GM12878 (cell line): ENCODE results near the gene MAP4K2. TPM values are rescaled to one million over a fixed set of nuclear protein-coding genes. Genes with fewer than 3 reads are reported as not detected.

Experiments used
- ATAC-seq: fragments of 200-7000 bp; cut with Tn5 transposase; 3 replicates; pipeline ENCODE4 v1.9.1; 2020; ENCODE audit warnings: mild to moderate bottlenecking, moderate library complexity
- BruUV-seq: library from RNA; stranded (reverse); fragments of 400-500 nt; replicated peaks from 2 replicates; lab custom pipeline; 2021; lab: Mats Ljungman, UMichigan
- CTCF ChIA-PET: fragments of 300-600 bp; sonication (Branson Sonifier 250); formaldehyde crosslinking; extraction: SDS; loops from one replicate; lab custom pipeline; 2021; ENCODE audit warnings: inconsistent platforms; lab: Yijun Ruan, JAX
- POLR2A ChIA-PET: fragments of 350-600 bp; formaldehyde crosslinking; extraction: SDS; loops from one replicate; lab custom pipeline; 2021; ENCODE audit warnings: inconsistent platforms; lab: Charles Lee
- RAD21 ChIA-PET: fragments of 300-600 bp; sonication (Branson Sonifier 250); formaldehyde crosslinking; loops from one replicate; lab custom pipeline; 2023; ENCODE audit warnings: antibody characterized with exemption; ENCODE audit not compliant: unreplicated experiment; lab: Charles Lee
- SMC1A ChIA-PET: fragments of 300-600 bp; sonication (Branson Sonifier 250); formaldehyde crosslinking; loops from one replicate; lab custom pipeline; 2023; ENCODE audit not compliant: unreplicated experiment, uncharacterized antibody; lab: Charles Lee
- DNase-seq: peaks from one replicate; pipeline ENCODE4 v3.0.0-alpha.2; 2011; ENCODE audit warnings: low read depth, low spot score
- FAIRE-seq: peaks from 3 replicates; lab custom pipeline; 2011; peaks lifted over from hg19 to GRCh38; lab: Jason Lieb, UNC
- H2AFZ ChIP-seq: 2 replicates; pipeline ENCODE4 v1.6.0; 2011; ENCODE audit warnings: low read depth, low read length, control low read depth; ENCODE audit not compliant: control insufficient read depth
- H3K27ac ChIP-seq: 2 replicates; pipeline ENCODE4 v1.5.1; 2011; ENCODE audit warnings: control low read depth; ENCODE audit not compliant: control insufficient read depth, insufficient read depth
- H3K27me3 ChIP-seq, 2 experiments: replicated peaks in 1 of 2; 2 replicates each; pipeline versions ENCODE4 v1.6.0 to v1.6.1; 2011; ENCODE audit warnings: low read length in 1 of 2; ENCODE audit not compliant: control insufficient read depth in 2 of 2, insufficient read depth in 2 of 2
- H3K36me3 ChIP-seq, 2 experiments: 2 replicates each; pipeline ENCODE4 v1.5.1; 2011; ENCODE audit warnings: low read length in 1 of 2; ENCODE audit not compliant: control insufficient read depth in 2 of 2, insufficient read depth in 2 of 2
- H3K4me1 ChIP-seq: 2 replicates; pipeline ENCODE4 v1.6.1; 2011; ENCODE audit warnings: mild to moderate bottlenecking, low read length, moderate library complexity, mixed read lengths; ENCODE audit not compliant: control insufficient read depth, insufficient read depth
- H3K4me2 ChIP-seq: 2 replicates; pipeline ENCODE4 v1.6.0; 2011; ENCODE audit warnings: control low read depth; ENCODE audit not compliant: control insufficient read depth, insufficient read depth
- H3K4me3 ChIP-seq: fragments of 200-600 bp; sonication (generic); 2 replicates; pipeline ENCODE4 v1.5.1; 2016
- H3K79me2 ChIP-seq: 2 replicates; pipeline ENCODE4 v1.6.0; 2011; ENCODE audit warnings: low read length; ENCODE audit not compliant: control insufficient read depth, insufficient read depth
- H3K9ac ChIP-seq: 2 replicates; pipeline ENCODE4 v1.8.0; 2011; ENCODE audit warnings: low read length, control low read depth, mixed read lengths; ENCODE audit not compliant: control insufficient read depth, insufficient read depth
- H3K9me3 ChIP-seq: replicated peaks from 3 replicates; pipeline ENCODE4 v1.5.1; 2011; ENCODE audit warnings: mild to moderate bottlenecking, low read length; ENCODE audit not compliant: control insufficient read depth, insufficient read depth
- H4K20me1 ChIP-seq: 2 replicates; pipeline ENCODE4 v1.6.0; 2011; ENCODE audit not compliant: control insufficient read depth, insufficient read depth
- CTCF ChIP-seq, 3 experiments: IDR thresholded peaks in 2 of 3; conservative IDR thresholded peaks in 1 of 3; 2 replicates each; pipeline ENCODE4 v1.5.1; 2011; ENCODE audit warnings: low read depth in 3 of 3, low read length in 3 of 3, mild to moderate bottlenecking in 3 of 3, control low read depth in 2 of 3, moderate library complexity in 2 of 3, inconsistent platforms in 1 of 3, mixed read lengths in 1 of 3; ENCODE audit not compliant: control insufficient read depth in 2 of 3, insufficient read depth in 1 of 3; ENCODE audit errors: extremely low read depth in 1 of 3
- EZH2 ChIP-seq: IDR thresholded peaks from 2 replicates; pipeline ENCODE4 v1.6.1; 2012; ENCODE audit warnings: low read depth, mild to moderate bottlenecking, control low read depth, inconsistent platforms, low read length, borderline replicate concordance; ENCODE audit not compliant: control insufficient read depth
- FOXK2 ChIP-seq: fragments of 450-650 bp; IDR thresholded peaks from 2 replicates; pipeline ENCODE4 v1.6.1; 2017; ENCODE audit warnings: mild to moderate bottlenecking, moderate library complexity
- IKZF2 ChIP-seq, 2 experiments: fragments of 450-650 bp; IDR thresholded peaks; 2 replicates each; pipeline ENCODE4 v1.6.1; 2017; ENCODE audit warnings: mild to moderate bottlenecking in 2 of 2, moderate library complexity in 2 of 2
- LARP7 ChIP-seq: fragments of 450-650 bp; IDR thresholded peaks from 2 replicates; pipeline ENCODE4 v1.6.1; 2017; ENCODE audit warnings: mild to moderate bottlenecking
- MTA2 ChIP-seq: fragments of 450-650 bp; IDR thresholded peaks from 2 replicates; pipeline ENCODE4 v1.6.1; 2016; ENCODE audit warnings: low read depth, mild to moderate bottlenecking, moderate library complexity
- RELB ChIP-seq: fragments of 450-650 bp; IDR thresholded peaks from 2 replicates; pipeline ENCODE4 v1.6.1; 2017; ENCODE audit warnings: low read depth, mild to moderate bottlenecking, moderate library complexity
- SMAD1 ChIP-seq: fragments of 450-650 bp; IDR thresholded peaks from 2 replicates; pipeline ENCODE4 v1.6.1; 2018; ENCODE audit warnings: mild to moderate bottlenecking, low read depth; ENCODE audit not compliant: partially characterized antibody
- TAF1 ChIP-seq: IDR thresholded peaks from 2 replicates; pipeline ENCODE4 v1.6.1; 2011; ENCODE audit warnings: mild to moderate bottlenecking, low read depth, low read length, borderline replicate concordance
- WGBS: methylation state at CpG from one replicate; pipeline ENCODE4 v1.1.6; 2016; ENCODE audit warnings: low lambda C conversion rate; ENCODE audit not compliant: insufficient replicate concordance, insufficient coverage; ENCODE audit errors: missing lambda C conversion rate; 5-methylcytosine and 5-hydroxymethylcytosine counted together
- in situ Hi-C: fragments of 300-500 bp; cut with MboI; formaldehyde crosslinking; loops from 9 replicates; pipeline ENCODE4 v1.14.3; 2018; ENCODE audit warnings: mixed read lengths
- intact Hi-C: fragments of 100-400 bp; cut with micrococcal nuclease; formaldehyde crosslinking; loops from one replicate; pipeline ENCODE4 v1.14.2; 2022; ENCODE audit not compliant: unreplicated experiment
- polyA plus RNA-seq, 11 experiments: library from polyadenylated mRNA; depleted of rRNA in 4 of 11; unstranded in 6 of 11; stranded (reverse) in 5 of 11; fragments of >200 nt; fragmentation: Nextera tagmentation in 4 of 11; fragmentation: Illumina TruSeq in 1 of 11; extraction: Ambion mirVana in 4 of 11; extraction: Trizol in 1 of 11; gene quantifications; 1 replicate in 1 of 11; 2 replicates in 10 of 11; pipeline versions ENCODE4 v1.2.1 to v1.2.3, GENCODE V29; 2011 to 2016; ENCODE audit warnings: inconsistent platforms in 2 of 11, missing spikeins in 2 of 11, low read depth in 1 of 11
- total RNA-seq, 4 experiments: library from RNA; depleted of rRNA in 3 of 4; stranded (reverse); fragments of >200 nt in 3 of 4; fragmentation: Illumina TruSeq in 1 of 4; extraction: Trizol in 1 of 4; gene quantifications; 2 replicates each; pipeline versions ENCODE4 v1.2.1 to v1.2.3, GENCODE V29; 2013 to 2021

MAP4K2 gene
- total and polyA plus RNA-seq, 10 of the 15 experiments (the other 5 are each of a cell fraction or from before 2014, with no cell fraction given): 0.98 to 78.1 (median 48.9) TPM

GRCh38 chr11:64751580-64751979 is 51.4 kb downstream of the MAP4K2 start (continued):
- TF ChIP-seq TAF1: no peak
- no peak for TF ChIP-seq FOXK2
- TF ChIP-seq, all 136 proteins: peak for 0

GRCh38 chr11:64751136-64751535 is 51.9 kb downstream of the MAP4K2 start:
- Histone ChIP-seq H2AFZ (no peak overlapping the region), H3K79me2 (no peaks in the 10 kb centered on the region), H3K4me1 (no peaks in the 10 kb centered on the region), H3K27ac (no peak overlapping the region), H4K20me1 (no peaks in the 10 kb centered on the region), H3K27me3 (no peaks in the 10 kb centered on the region), H3K4me2 (no peak overlapping the region), H3K9me3 (no peaks in the 10 kb centered on the region), H3K4me3 (no peak overlapping the region), H3K9ac (no peak overlapping the region), H3K36me3 (no peaks in the 10 kb centered on the region)
- FAIRE-seq (no peak), ATAC-seq (no peak), DNase-seq (no peak)
- ChIA-PET RAD21 (no interaction called here), POLR2A (interaction anchor here (0.6 to 1.4 kb wide), 2 partner anchors 12 to 369 kb away, joined by 3 read pairs; no protein-coding TSS in a partner anchor), SMC1A (no interaction called here), CTCF (interaction anchor here (1.3 to 1.8 kb wide), 2 partner anchors 9 kb away, joined by 5 to 6 read pairs; partner anchors contain the start of gene PYGM)
- TF ChIP-seq RELB: no peak
- no peak for TF ChIP-seq CTCF (IDR thresholded peaks at IDR 0.05 in 2 of 3, conservative IDR thresholded peaks at IDR 0.05 in 1 of 3; ENCODE audit: control insufficient read depth in 2 of 3, extremely low read depth in 1 of 3, insufficient read depth in 1 of 3, low read depth in 3 of 3, low read length in 3 of 3)
- TF ChIP-seq MTA2: no peak
- no peak for TF ChIP-seq SMAD1
- no peak for TF ChIP-seq LARP7
- no peak for TF ChIP-seq EZH2
- no peak for TF ChIP-seq IKZF2 (IDR thresholded peaks at IDR 0.05)
- in situ Hi-C loops (no loop called here), intact Hi-C loops (no loop called here)
- WGBS: 68% methylated on average over 9 of the region's 9 CpGs
- no TSS peak for BruUV-seq
